ENCODE measurements around the gene FMO3.

- no peak for TF ChIP-seq POLR2A (IDR thresholded peaks at IDR 0.05; ENCODE audit: borderline replicate concordance, extremely low read depth, insufficient read depth, insufficient read length)
- no peak for TF ChIP-seq EZH2 (IDR thresholded peaks at IDR 0.05)
- TF ChIP-seq CTCF (IDR thresholded peaks at IDR 0.05 in 2 of 3, conservative IDR thresholded peaks at IDR 0.05 in 1 of 3; ENCODE audit: borderline replicate concordance in 1 of 3, insufficient read depth in 1 of 3, low read depth in 2 of 3, low read length in 2 of 3): no peak
- no peak for TF ChIP-seq POLR2AphosphoS5 (IDR thresholded peaks at IDR 0.05; ENCODE audit: low read depth, low read length)
- TF ChIP-seq ZNF274 (IDR thresholded peaks at IDR 0.05; ENCODE audit: low read depth, low read length): no peak
- TF ChIP-seq SIN3A (IDR thresholded peaks at IDR 0.05; ENCODE audit: low read depth): no peak
- no peak for TF ChIP-seq TCF7L2 (IDR thresholded peaks at IDR 0.05; ENCODE audit: borderline replicate concordance, extremely low read depth, insufficient read depth, insufficient read length)
- no peak for TF ChIP-seq YY1 (IDR thresholded peaks at IDR 0.05; ENCODE audit: extremely low read depth, insufficient replicate concordance, low read depth, low read length)
- TF ChIP-seq SP1 (IDR thresholded peaks at IDR 0.05; ENCODE audit: low read depth): no peak
- TF ChIP-seq EGR1 (IDR thresholded peaks at IDR 0.05; ENCODE audit: low read depth): no peak
- no peak for TF ChIP-seq CEBPB (IDR thresholded peaks at IDR 0.05; ENCODE audit: low read depth)
- TF ChIP-seq JUND (IDR thresholded peaks at IDR 0.05): no peak
- no peak for TF ChIP-seq ATF3 (IDR thresholded peaks at IDR 0.05)
These were observed 52.0 kb downstream of the FMO3 start for GRCh38 chr1:171142416-171143385.

All from HCT116 (cell line).